DOHH2 (cell line): Measurements from ENCODE around the gene BDKRB2.

Experiments used
- EZH2phosphoT487 ChIP-seq: fragments of 200-600 bp; sonication (generic); IDR thresholded peaks from 2 replicates; pipeline ENCODE4 v1.6.1; 2017; ENCODE audit warnings: borderline replicate concordance, mild to moderate bottlenecking, antibody characterized with exemption, low read length, moderate library complexity, mixed read lengths
- TF ChIP-seq, protein P1 (sequence below): fragments of 200-600 bp; sonication (generic); IDR thresholded peaks from one replicate; pipeline ENCODE4 v1.5.1; 2014; ENCODE audit warnings: antibody characterized with exemption, mild to moderate bottlenecking, low read depth, low read length; ENCODE audit not compliant: poor library complexity, severe bottlenecking

DNA sequence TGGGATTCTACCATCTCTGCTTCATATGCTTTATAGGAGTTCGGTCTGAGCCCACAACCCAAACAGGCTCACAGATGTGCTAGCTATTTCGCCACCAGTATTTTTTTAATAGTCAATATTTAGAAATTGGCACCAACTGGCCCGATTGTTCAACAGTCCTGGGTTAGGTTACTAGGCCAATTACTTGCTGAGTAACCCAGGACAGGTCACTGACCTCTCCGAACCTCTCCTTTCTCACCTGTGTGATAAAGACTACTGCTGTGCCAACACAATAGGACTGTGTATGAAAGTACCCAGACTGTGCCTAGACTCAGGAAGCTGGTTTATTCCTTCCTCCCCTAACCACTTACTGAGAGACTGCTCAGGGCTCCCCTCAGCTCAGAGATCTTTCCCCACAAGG, 8.3 kb downstream of the BDKRB2 start:
- TF ChIP-seq, protein P1, sequence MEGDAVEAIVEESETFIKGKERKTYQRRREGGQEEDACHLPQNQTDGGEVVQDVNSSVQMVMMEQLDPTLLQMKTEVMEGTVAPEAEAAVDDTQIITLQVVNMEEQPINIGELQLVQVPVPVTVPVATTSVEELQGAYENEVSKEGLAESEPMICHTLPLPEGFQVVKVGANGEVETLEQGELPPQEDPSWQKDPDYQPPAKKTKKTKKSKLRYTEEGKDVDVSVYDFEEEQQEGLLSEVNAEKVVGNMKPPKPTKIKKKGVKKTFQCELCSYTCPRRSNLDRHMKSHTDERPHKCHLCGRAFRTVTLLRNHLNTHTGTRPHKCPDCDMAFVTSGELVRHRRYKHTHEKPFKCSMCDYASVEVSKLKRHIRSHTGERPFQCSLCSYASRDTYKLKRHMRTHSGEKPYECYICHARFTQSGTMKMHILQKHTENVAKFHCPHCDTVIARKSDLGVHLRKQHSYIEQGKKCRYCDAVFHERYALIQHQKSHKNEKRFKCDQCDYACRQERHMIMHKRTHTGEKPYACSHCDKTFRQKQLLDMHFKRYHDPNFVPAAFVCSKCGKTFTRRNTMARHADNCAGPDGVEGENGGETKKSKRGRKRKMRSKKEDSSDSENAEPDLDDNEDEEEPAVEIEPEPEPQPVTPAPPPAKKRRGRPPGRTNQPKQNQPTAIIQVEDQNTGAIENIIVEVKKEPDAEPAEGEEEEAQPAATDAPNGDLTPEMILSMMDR, result no peak
- no peak for TF ChIP-seq EZH2phosphoT487
